NCI-H2029 (cell line): ENCODE results near the gene NPDC1.
A peak's percentile ranks its signal among the peaks of the same experiment; 100 is the strongest.

Source experiments
- DNase-seq: peaks from one replicate; lab custom pipeline; 2025; lab: John Stamatoyannopoulos, UW

The NPDC1 gene

GRCh38 chr9:137025517-137025966, 20.4 kb downstream of the NPDC1 start:
- DNase-seq, result peak; percentile 89

GRCh38 chr9:137023583-137023991, 22.4 kb downstream of the NPDC1 start:
- no peak for DNase-seq

DNA sequence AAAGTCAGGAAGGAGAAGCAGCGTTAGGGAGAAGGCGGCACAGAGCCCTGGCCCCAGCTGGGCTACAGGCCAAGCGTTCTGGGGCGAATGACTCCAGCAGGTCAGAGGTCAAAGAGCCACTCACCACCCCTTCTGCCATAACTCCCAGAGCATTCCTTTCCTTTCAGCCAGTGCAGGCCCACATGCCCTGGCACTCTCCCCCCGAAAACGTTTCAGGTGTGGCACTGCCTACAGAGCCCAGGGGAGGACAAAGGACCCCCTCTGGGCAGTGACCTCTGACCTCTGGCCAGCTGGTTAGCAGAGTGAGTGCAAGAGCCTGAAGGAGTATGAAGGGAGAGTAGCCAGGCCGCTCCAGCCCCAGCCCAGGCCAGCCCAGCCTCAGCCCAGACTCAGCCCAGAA, 22.8 kb downstream of the NPDC1 start:
- no peak for DNase-seq

- no peak for DNase-seq
Measured at GRCh38 chr9:137022662-137023008, 23.3 kb downstream of the NPDC1 start.

DNA sequence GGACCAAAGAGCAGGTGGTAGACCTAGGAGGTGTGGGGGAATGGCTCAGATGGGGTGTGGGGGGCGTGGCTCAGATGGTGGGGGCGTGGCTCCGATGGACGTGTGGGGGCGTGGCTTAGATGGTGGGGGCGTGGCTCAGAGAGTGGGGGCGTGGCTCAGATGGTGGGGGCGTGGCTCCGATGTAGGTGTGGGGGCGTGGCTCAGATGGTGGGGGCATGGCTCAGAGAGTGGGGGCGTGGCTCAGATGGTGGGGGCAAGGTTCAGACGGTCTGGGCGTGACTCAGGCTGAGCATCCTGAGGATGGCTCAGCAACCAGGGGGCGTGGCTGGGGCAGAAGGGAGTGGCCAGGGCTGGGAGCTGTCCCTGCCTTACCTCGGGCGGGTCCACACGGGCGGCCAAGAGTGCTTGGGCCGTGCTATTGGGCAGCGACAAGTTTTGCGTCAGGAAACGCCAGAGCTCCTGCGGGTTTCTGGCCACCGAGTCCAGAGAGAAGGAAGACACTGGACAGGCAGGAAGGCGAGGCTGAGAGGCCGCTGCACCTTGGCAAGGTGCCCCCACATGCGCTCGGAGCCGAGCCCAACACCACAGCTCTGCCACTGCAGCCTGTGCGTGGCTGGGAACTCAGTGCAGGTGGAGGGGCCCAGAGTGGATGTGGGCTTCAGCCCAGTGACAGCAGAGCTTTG, 23.9 kb downstream of the NPDC1 start:
- DNase-seq, result peak; percentile 95

- DNase-seq, result no peak
Measured at GRCh38 chr9:137021568-137021978, 24.4 kb downstream of the NPDC1 start.

DNA sequence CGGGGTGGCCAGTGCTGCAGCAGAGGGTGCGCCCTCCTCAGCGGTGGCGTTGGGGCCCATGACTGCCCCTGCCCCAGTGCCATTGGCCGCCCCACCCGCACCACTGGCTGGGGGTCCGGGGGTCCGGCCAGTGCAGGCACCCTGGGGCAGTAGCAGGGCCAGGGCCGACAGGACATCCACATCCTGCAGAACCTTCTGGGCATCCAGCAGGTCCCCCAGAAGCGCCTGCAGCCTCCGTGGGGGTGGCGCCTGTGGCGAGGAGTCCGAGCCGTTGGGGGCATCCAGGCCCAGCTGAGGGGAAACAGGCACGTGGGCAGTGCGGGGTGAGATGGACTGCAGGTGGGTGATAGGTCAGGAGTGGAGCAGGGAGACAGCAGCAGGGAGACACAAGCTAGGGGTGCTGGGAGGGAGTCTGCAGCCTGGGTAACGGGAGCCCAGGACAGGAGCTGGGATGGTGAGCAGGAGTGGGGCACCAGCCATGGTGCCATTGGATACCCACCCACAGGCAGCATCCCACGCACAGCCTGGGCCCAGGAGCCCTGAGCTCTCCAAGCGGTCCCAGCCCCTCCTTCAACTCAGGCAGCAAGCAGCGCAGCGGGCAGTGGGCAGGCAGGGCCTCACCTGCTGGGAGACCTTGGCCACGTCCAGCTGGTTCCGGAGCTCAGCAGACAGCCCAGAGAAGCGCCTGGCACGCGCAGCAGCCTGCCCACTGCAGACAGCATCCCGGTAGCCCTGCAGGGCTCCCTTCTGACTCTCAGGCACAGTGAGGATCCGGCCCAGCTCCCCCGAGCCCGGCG, 25.0 kb downstream of the NPDC1 start:
- no peak for DNase-seq

DNA sequence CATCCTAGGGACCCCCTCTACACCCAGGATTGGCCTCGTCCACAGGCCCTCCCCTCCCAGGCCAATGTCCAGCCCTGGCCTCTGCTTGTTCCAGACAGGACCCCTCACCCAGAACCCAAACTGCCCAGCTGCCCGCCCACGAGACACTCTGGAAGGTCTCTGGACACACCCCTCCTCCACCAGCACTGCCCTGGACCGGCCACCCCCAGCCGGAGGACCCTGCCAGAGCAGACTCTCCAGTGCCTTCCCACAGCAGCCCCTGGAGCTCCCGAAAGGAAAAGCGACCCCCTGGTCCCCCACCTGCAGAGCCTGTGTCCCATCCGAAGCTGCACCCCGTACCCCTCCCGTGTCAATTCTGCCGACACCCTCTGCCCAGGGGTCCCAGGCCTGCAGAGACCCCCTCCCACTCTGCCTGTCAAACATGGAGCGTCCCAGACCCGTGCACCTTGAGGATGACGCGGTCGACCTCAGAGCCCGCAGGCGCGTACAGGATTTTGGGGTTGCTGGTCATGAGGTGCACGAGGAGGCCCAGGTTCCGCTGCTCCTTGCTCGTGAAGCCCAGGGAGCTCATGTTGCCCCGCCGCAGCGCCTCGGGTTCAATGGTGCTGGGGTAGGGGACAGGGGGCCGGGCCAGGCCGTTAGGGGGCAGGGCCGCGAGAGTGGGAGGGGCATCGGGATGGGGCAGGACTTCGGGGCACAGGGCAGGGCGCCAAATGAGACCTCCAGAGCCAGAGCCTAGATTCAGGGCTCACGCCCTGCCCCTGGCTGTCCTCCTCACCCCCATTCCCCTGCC, 25.9 kb downstream of the NPDC1 start:
- DNase-seq, result no peak

DNA sequence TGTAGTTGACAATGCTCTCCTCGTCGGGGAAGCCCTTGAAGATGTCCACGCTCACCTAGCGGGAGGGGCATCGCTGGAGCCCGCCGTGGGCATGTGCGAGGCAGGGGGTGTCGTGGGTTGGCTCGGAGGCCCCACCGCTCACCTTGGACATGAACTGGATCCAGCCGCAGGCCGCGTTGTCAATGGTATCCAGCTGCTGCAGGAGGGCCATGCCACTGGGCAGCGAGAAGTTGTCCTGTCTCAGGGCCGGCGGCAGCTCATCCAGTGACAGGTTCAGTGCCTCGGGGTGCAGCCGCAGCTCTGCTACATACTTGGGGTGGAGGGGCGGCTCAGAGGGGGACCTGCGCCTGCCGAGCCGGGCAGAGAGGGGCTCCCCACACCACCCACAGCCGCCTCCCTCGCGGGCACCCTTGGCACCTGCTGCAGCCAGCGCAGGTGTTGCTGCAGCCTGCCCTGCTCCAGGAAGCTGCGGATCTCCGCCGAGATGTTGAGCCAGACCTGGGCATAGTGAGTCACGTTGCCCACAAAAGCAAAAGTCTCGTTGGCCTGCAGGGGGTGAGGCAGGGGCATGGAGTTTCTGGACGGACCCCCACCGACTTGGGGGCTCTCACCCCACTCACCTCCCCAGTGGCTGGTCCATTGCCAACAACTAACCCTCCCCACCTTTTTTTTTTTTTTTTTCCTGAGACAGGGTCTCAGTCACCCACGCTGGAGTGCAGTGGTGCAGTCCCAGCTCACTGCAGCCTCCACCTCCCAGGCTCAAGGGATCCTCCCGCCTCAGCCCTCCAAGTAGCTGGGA, 27.0 kb downstream of the NPDC1 start:
- no peak for DNase-seq

DNA sequence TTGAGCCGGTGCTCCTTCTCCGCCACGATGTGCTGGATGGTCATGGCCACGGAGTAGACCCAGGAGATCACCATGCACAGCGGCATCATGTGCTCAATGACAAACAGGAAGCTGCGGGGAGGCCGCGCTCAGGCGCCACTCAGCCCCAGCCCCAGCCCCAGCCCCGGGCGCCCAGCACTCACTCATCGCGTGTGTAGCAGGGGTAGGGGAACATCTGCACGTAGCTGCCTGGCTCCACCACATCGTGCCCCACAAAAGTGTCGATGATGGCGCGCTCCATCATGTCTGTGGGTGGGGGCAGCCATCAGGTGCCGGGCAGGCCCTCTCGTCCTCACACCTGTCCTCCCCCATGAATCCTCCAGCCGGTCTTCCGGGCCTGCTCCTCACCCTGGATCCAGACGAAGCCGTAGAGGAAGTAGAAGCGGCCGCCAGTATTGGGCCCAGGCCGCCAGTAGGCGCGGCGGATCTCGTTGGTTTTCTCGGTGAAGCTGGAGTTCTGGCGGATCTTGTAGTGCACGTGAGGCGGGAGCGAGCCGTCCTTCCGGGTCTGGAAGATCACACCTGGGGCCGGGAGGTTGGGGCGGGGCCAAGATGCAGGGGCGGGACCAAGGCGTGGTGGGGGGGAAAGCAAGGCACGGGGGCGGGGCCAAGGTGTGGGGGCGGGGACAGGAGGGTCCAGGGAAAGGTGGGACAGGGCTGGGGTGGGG, 28.0 kb downstream of the NPDC1 start:
- no peak for DNase-seq

DNA sequence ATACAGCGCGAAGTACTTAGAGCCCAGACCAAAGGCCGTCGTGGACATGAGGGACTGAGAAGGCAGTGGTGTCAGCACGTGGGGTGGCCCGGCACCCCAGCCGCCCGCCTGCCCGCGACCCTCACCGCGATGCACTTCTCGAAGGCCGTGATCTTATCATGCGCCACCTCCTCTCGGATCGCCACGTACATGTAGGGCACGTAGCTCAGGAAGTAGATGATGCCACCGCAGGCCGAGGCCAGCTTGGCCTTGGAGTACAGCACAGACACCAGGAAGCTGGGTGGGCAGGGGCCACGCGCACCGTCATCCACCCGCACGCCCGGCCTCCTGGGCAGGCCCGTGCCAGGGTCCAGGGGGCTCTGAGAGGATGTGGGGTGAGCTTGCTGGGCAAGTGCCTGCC, 28.9 kb downstream of the NPDC1 start:
- DNase-seq, result no peak

- DNase-seq, result no peak
Measured at GRCh38 chr9:137016436-137016835, 29.5 kb downstream of the NPDC1 start.

GRCh38 chr9:137015976-137016375, 30.0 kb downstream of the NPDC1 start:
- no peak for DNase-seq

DNA sequence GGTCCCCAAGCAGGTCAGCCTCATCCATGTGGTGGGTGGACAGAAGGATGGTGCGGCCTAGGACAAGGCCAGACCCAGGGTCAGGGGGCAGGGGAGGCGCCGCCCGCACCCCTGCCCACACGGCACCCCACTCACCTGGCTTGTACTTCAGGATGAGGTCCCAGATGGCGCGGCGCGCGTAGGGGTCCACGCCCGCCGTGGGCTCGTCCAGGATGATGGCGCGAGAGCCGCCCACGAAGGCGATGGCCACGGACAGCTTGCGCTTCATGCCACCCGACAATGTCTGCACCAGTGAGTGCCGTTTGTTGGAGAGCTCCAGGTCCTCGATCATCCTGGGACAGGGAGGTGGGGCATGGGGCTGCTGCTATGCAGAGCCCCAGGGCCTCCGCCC, 30.4 kb downstream of the NPDC1 start:
- no peak for DNase-seq

- DNase-seq, result no peak
Measured at GRCh38 chr9:137014776-137015539, 31.0 kb downstream of the NPDC1 start.

- DNase-seq, result no peak
Measured at GRCh38 chr9:137014166-137014565, 31.8 kb downstream of the NPDC1 start.

GRCh38 chr9:137013571-137013940, 32.4 kb downstream of the NPDC1 start:
- DNase-seq, result no peak

GRCh38 chr9:137012694-137013570, 33.0 kb downstream of the NPDC1 start:
- no peak for DNase-seq

DNA sequence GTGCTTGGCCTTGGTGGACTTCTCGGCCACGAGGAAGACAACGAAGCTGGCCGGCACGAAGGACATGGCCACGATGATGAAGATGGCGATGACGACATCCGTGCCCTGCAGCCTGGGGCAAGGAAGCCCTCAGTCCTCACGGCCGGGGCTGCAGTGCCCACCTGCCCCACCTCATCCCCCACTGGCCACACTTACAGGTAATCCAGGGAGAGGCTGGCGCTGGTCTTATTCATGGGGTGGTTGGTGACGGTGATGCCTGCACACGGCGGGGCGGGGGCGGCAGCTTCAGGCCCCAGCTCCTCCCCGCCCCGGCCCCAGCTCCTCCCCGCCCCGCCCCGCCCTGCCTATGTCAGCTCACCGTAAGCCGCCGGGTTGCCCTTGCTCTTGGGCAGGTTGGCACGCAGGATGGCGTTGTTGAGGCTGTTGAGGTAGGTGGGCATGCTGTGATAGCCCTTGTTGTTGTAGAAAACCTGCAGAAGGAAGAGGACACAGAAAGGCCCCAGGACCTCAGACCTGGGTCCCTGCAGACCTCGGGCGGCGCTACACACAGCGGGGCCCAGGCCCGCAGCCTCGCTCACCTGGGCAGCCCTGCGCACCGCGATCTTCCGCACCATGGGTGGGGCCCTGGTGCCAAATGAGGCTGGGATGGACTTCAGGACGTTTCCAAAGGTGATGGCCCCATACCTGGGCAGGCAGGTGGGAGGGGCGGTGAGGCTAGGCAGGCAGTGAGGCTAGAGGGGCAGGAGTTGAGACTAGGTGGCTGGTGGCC, 33.9 kb downstream of the NPDC1 start:
- no peak for DNase-seq
